ENCODE results near the gene KIF26A. TPM values are rescaled to one million over a fixed set of nuclear protein-coding genes. Genes with fewer than 3 reads are reported as not detected.

Gene KIF26A
- total RNA-seq, 4 donors from 2014 or later, result 3.7 to 5.3 (median 4.5) TPM

DNA sequence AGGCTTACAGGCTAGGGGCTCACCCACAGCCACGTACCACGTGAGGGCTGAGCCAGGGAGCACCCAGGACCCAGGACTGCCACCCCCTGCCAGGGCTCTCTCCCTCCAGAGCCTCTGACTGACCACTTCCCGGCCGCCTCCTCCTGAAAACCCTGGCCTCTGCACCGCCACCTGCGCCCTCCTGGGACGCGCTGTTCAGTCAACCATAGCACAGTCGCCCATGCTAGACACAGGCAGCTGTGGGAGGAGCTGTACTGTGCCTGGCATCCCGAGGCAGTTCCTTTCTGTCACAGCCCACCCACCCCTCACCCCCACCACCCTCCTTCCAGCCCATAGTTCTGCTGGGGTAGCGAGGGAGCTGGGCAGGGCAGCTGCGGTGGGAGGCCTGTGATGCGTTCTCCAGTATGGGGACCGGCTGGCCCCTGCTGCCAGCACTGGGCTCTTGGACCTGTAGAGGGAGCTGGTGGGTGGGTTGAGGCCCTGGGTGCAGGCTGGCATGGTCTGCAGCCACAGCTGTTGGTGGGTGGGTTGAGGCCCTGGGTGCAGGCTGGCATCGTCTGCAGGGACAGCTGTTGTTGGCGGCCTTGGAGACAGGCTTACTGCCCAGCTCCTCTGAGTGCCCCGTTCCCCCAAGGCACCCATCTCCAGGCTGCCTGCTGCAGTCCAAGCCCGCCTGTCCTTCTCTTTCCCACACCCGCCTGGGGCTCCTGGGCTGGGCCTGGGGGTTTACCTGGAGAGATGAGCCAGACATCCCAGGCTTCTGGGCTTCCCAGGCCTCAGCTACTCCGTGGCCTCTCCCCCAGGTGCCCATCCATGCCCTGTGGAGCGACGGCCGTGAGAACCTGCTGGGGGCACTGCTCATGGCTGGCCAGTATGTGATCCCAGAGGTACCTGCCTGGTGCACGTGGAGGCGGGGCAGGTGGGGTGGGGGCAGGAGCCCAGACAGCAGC, 41.4 kb upstream of the KIF26A start:
- TF ChIP-seq, protein P1, sequence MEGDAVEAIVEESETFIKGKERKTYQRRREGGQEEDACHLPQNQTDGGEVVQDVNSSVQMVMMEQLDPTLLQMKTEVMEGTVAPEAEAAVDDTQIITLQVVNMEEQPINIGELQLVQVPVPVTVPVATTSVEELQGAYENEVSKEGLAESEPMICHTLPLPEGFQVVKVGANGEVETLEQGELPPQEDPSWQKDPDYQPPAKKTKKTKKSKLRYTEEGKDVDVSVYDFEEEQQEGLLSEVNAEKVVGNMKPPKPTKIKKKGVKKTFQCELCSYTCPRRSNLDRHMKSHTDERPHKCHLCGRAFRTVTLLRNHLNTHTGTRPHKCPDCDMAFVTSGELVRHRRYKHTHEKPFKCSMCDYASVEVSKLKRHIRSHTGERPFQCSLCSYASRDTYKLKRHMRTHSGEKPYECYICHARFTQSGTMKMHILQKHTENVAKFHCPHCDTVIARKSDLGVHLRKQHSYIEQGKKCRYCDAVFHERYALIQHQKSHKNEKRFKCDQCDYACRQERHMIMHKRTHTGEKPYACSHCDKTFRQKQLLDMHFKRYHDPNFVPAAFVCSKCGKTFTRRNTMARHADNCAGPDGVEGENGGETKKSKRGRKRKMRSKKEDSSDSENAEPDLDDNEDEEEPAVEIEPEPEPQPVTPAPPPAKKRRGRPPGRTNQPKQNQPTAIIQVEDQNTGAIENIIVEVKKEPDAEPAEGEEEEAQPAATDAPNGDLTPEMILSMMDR (IDR thresholded peaks at IDR 0.05), result no peak
- no peak for TF ChIP-seq POLR2A (IDR thresholded peaks at IDR 0.05)
- no peak overlapping the region for H3K4me3 ChIP-seq (ENCODE audit: low read depth, poor library complexity, severe bottlenecking)
- intact Hi-C loops (cut with DNase I; ENCODE audit: low total_unique reads), result no loop called here
- 72 to 74% methylated on average over 18 to 23 of the region's 25 CpGs for WGBS, 2 donors
- no peak for DNase-seq (ENCODE audit: low spot score in 2 of 2)

DNA sequence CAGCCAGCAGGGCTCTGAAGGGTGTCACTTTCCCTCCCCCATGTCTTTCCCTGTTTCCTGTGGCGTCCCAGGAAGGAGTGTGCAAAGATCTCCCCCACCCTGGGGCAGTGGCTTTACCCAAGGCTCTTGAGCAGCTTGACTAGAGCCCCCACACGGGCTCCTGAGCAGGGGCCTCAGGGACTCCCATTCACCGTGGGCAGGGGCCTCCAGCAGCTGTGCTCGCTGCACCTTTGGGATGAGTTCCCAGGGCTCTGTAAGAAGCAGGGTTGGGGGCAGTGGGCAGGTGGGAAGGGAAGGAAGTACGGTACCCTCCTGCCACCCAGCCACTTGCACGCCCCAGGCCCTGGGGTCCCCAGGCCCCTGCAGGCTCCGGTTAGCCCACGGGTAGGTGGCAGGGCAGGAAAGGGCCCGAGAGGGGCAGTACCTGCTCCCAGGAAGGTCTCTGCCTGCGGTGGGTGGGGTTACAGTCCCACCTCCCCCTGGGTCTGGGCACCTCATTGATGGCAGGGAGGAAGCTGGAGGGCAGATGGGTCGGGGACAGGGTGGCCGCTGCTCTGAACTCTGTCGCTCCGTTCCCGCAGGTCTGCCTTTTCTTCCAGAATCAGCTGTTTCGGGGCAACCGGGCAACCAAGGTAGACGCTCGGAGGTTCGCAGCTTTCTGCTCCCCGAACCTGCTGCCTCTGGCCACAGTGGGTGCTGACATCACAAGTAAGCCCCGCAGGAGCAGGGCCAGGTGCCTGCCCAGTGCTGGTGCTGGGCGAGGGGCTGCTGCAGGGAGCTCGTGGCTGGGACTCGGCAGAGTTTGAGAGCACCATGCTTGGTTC, 39.9 kb upstream of the KIF26A start:
- WGBS, 2 donors, result 65 to 79% methylated on average over 14 to 21 of the region's 25 CpGs
- no peak for DNase-seq (ENCODE audit: low spot score in 2 of 2)
- no peak overlapping the region for H3K4me3 ChIP-seq (ENCODE audit: low read depth, poor library complexity, severe bottlenecking)
- no peak for TF ChIP-seq POLR2A (IDR thresholded peaks at IDR 0.05)
- TF ChIP-seq, protein P1 (IDR thresholded peaks at IDR 0.05), result no peak
- intact Hi-C loops (cut with DNase I; ENCODE audit: low total_unique reads), result no loop called here

DNA sequence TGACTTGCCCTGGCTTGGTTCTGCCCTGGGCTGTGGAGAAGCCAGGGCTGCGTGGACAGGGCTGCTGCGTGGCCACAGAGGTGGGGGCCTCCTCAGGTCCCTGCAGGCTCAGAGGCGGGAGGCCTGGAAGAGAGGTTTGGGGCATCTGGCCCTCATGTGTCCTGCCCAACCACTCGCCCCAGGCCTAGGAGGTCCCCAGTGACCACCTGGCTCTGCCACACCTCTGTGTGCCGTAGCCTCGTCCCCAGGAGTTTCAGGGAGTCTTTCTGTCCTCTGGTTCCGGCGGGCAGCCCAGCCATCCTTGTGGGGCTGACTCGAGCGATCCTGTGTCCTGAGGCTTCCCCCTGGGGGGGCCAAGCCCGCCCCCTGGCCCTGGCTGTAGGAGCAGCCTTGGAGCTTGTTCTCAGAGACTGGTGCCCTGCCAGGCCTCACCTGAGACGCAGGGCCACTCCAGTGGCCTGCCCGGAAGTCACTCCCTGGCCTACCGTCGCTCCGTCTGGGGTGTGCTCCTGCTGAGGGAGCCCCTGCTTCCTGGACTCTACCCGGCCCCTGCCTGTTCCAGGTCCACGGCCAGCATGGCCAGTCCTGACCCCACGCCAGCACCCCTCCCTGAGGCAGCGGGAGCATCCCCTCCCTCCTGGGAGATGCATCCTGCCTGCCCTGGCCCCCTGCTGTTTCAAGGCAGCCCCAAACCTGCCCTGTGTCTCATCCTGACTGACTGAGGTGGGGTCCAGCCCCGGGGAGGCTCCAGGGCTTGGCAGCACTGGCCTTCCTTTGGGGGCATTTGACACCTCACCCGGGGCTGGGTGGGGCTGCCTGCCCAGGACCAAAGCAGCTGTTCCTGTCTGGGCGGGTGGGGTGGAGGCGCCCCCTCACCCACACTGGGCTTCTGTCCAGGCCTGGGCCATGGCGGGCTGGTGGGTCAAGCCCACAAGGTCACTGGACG, 39.0 kb upstream of the KIF26A start:
- no peak for TF ChIP-seq POLR2A (IDR thresholded peaks at IDR 0.05)
- TF ChIP-seq, protein P1 (IDR thresholded peaks at IDR 0.05), result no peak
- WGBS, 2 donors, result 57 to 76% methylated on average over 17 to 19 of the region's 26 CpGs
- DNase-seq (ENCODE audit: low spot score in 2 of 2), result no peak
- intact Hi-C loops (cut with DNase I; ENCODE audit: low total_unique reads), result no loop called here
- no peak overlapping the region for H3K4me3 ChIP-seq (ENCODE audit: low read depth, poor library complexity, severe bottlenecking)

DNA sequence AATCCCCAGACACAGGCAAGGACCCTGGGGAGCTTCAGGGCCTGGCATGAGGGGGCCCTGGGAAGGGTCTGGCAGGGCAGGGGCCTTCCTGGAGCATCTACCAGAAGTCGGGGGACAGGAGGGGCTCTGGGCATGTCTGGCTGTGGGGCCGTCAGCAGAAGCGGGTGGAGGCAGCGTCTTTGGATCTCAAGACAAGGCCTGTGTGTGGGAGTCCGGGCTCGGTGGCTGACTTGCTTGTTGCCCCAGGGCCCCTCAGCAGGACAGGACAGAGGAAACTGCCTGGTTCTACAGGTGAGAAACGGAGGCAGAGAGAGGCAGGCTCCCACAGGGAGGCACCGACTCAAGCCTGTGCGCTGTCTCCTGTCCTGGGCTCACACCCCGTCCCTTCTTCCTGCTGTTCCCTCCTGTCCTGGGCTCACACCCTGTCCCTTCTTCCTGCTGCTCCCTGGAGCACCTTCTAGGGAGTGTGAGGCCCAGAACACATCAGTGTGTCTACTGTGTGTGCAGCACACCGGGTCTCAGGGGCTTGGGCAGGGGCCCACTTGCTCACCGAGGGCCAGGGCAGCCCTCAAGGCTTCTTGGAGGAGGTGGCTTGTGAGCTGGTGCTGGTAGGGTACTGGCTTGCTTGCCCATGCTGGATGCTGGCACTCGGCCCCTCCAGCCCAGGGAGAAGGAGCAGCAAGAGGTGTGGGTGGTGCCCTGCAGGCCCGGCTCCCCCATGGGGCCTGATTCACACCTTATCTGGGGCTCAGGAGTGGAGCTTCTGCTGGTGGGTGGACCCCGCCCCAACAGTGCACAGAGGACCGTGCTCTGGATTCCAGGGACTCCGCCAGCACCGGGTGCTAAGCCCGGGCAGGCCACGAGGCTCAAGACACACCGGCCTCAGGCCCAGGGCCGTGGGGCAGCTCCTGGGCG, 38.0 kb upstream of the KIF26A start:
- no peak overlapping the region for H3K4me3 ChIP-seq (ENCODE audit: low read depth, poor library complexity, severe bottlenecking)
- TF ChIP-seq, protein P1 (IDR thresholded peaks at IDR 0.05), result no peak
- no peak for TF ChIP-seq POLR2A (IDR thresholded peaks at IDR 0.05)
- no peak for DNase-seq (ENCODE audit: low spot score in 2 of 2)
- 29 to 39% methylated on average over 14 to 23 of the region's 23 CpGs for WGBS, 2 donors
- intact Hi-C loops (cut with DNase I; ENCODE audit: low total_unique reads), result no loop called here

Measured in lower leg skin (tissue), 4 donors.